ENCODE data around the gene ADM2. TPM values are rescaled to one million over a fixed set of nuclear protein-coding genes. Genes with fewer than 3 reads are reported as not detected.

The ADM2 gene
- total RNA-seq, 4 donors from 2014 or later, result under 0.01 TPM; not detected in 3

DNA sequence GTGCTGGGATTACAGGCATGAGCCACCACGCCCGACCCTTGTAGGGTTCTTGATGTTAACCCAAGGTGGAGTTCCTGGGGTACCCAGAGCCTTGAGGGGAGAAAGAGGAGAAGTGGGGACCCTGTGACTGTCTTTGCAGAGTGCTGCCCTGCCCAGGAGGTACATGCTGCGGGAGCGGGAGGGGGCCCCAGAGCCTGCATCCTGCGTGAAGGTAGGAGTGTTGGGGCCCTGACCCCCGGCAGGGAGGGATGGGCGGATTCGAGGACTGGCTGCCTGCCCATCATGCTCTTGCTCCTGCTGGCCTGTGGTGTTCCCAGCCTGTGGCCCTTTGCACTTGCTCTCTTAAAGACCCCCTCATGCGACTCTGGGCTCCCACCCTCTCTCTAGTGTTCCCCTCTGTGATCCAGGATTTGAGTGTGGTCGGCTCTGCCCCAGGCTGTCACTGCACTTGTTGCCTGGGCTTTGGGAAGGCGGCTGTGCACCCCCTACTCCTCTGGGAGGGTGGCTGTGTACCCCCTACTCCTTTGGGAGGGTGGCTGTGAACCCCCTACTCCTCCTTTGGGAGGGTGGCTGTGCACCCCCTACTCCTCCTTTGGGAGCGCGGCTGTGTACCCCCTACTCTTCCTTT is 39.6 kb downstream of the ADM2 start:
- H3K4me3 ChIP-seq, result no peak overlapping the region
- no peak for DNase-seq (ENCODE audit: extremely low spot score)
- no peak overlapping the region for H3K27ac ChIP-seq (replicated peaks in 1 of 4)
- WGBS, result 94% methylated on average over 5 of the region's 13 CpGs
- TF ChIP-seq POLR2AphosphoS5 (IDR thresholded peaks at IDR 0.05), result no peak
- TF ChIP-seq, protein P1, sequence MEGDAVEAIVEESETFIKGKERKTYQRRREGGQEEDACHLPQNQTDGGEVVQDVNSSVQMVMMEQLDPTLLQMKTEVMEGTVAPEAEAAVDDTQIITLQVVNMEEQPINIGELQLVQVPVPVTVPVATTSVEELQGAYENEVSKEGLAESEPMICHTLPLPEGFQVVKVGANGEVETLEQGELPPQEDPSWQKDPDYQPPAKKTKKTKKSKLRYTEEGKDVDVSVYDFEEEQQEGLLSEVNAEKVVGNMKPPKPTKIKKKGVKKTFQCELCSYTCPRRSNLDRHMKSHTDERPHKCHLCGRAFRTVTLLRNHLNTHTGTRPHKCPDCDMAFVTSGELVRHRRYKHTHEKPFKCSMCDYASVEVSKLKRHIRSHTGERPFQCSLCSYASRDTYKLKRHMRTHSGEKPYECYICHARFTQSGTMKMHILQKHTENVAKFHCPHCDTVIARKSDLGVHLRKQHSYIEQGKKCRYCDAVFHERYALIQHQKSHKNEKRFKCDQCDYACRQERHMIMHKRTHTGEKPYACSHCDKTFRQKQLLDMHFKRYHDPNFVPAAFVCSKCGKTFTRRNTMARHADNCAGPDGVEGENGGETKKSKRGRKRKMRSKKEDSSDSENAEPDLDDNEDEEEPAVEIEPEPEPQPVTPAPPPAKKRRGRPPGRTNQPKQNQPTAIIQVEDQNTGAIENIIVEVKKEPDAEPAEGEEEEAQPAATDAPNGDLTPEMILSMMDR (IDR thresholded peaks at IDR 0.05), result no peak
- no peak for TF ChIP-seq EP300 (IDR thresholded peaks at IDR 0.05)
- no peak for TF ChIP-seq POLR2A (IDR thresholded peaks at IDR 0.05; ENCODE audit: low read depth)
- H3K36me3 ChIP-seq, result peaks cover 38 to 82% (median 80%) of the 10 kb centered on the region in 4 donors
- H3K9me3 ChIP-seq, result no peaks in the 10 kb centered on the region
- H3K27me3 ChIP-seq, result no peaks in the 10 kb centered on the region
- peaks cover 10 to 22% (median 18%) of the 10 kb centered on the region in 4 donors for H3K4me1 ChIP-seq
- intact Hi-C loops (cut with DNase I), result no loop called here

DNA sequence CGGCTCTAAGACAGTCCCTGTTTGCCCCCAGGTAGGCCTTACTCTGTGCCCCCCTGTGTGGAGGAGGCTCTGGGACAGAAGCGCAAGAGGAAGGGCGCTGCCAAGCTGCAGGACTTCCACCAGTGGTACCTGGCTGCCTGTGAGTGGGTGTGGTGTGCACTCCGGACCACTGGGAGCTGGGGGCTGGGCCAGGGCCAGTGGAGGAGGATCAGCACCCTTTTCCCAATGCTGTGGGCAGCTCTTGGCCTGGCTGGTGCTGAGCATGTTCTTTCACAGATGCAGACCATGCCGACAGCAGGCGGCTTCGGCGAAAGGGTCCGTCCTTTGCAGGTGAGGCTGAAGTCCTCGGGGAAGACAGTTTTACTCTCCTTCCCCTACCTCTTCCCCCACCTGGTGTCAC is 40.4 kb downstream of the ADM2 start:
- H3K36me3 ChIP-seq, result peaks cover 38 to 75% (median 73%) of the 10 kb centered on the region in 4 donors
- 84% methylated on average over 4 of the region's 10 CpGs for WGBS
- TF ChIP-seq EP300 (IDR thresholded peaks at IDR 0.05) (no peak), POLR2AphosphoS5 (IDR thresholded peaks at IDR 0.05) (no peak), POLR2A (IDR thresholded peaks at IDR 0.05; ENCODE audit: low read depth) (no peak)
- TF ChIP-seq, protein P1 (IDR thresholded peaks at IDR 0.05), result no peak
- no peak for DNase-seq (ENCODE audit: extremely low spot score)
- no peak overlapping the region for H3K4me3 ChIP-seq
- no peak overlapping the region for H3K27ac ChIP-seq (replicated peaks in 1 of 4)
- H3K27me3 ChIP-seq, result no peaks in the 10 kb centered on the region
- no peaks in the 10 kb centered on the region for H3K9me3 ChIP-seq
- H3K4me1 ChIP-seq, result peaks cover 15 to 30% (median 25%) of the 10 kb centered on the region in 4 donors
- intact Hi-C loops (cut with DNase I), result no loop called here

DNA sequence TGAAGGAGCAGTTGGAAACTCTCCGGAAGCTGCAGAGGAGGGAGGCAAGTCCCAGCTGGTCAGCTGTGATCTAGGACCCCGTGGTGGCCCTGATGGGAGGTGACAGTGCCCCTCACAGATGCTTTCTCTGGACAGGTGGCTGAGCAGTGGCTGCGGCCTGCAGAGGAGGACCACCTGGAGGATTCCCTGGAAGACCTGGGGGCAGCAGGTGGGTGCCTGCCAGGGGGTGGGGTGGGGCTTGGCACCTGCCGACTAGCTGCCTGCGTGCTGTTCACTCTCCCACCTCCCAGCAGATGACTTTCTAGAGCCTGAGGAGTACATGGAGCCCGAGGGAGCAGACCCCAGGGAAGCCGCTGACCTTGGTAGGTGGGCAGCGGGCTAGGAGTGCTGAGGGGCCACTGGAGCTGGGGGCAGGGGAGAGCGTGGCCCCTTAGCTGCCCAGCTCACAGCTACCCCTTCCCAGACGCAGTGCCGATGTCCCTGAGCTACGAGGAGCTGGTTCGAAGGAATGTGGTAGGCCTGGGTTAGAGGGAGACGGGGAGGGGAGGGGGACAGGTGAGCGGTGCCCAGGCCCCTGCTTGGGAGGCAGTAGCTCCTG is 41.0 kb downstream of the ADM2 start:
- intact Hi-C loops (cut with DNase I), result no loop called here
- Histone ChIP-seq H3K36me3 (peaks cover 37 to 69% (median 67%) of the 10 kb centered on the region in 4 donors), H3K4me3 (no peak overlapping the region), H3K9me3 (no peaks in the 10 kb centered on the region), H3K4me1 (peaks cover 20 to 36% (median 31%) of the 10 kb centered on the region in 4 donors), H3K27me3 (no peaks in the 10 kb centered on the region), H3K27ac (replicated peaks in 1 of 4) (no peak overlapping the region)
- TF ChIP-seq POLR2AphosphoS5 (IDR thresholded peaks at IDR 0.05), result no peak
- TF ChIP-seq POLR2A (IDR thresholded peaks at IDR 0.05; ENCODE audit: low read depth), result no peak
- TF ChIP-seq EP300 (IDR thresholded peaks at IDR 0.05), result no peak
- TF ChIP-seq, protein P1 (IDR thresholded peaks at IDR 0.05), result no peak
- DNase-seq (ENCODE audit: extremely low spot score), result no peak
- WGBS, result 92% methylated on average over 8 of the region's 15 CpGs

DNA sequence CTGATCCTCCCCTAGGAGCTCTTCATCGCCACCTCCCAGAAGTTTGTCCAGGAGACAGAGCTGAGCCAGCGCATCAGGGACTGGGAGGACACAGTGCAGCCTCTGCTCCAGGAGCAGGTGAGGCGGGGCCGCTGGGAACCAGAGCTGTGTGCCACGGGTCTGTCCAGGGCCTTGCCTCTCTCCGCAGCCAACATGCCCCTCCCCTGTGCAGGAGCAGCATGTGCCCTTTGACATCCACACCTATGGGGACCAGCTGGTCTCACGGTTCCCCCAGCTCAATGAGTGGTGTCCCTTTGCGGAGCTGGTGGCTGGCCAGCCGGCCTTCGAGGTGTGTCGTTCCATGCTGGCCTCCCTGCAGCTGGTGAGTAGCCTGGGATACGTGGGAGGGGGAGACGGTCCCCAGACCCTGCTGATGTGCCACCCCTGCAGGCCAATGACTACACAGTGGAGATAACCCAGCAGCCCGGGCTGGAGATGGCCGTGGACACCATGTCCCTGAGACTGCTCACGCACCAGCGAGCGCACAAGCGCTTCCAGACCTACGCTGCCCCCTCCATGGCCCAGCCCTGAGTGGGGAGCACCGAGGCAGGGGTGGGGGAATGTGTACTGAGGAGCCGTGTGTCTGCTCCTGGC is 41.6 kb downstream of the ADM2 start:
- no peak for DNase-seq (ENCODE audit: extremely low spot score)
- H3K36me3 ChIP-seq, result peaks cover 30 to 63% (median 61%) of the 10 kb centered on the region in 4 donors
- no peak overlapping the region for H3K4me3 ChIP-seq
- no peaks in the 10 kb centered on the region for H3K9me3 ChIP-seq
- peaks cover 21 to 41% (median 32%) of the 10 kb centered on the region in 4 donors for H3K4me1 ChIP-seq
- no peak overlapping the region for H3K27ac ChIP-seq (replicated peaks in 1 of 4)
- no peaks in the 10 kb centered on the region for H3K27me3 ChIP-seq
- intact Hi-C loops (cut with DNase I), result no loop called here
- TF ChIP-seq, protein P1 (IDR thresholded peaks at IDR 0.05), result no peak
- no peak for TF ChIP-seq EP300 (IDR thresholded peaks at IDR 0.05)
- no peak for TF ChIP-seq POLR2AphosphoS5 (IDR thresholded peaks at IDR 0.05)
- no peak for TF ChIP-seq POLR2A (IDR thresholded peaks at IDR 0.05; ENCODE audit: low read depth)
- WGBS, result 92% methylated on average over 11 of the region's 22 CpGs

All from esophagus muscularis mucosa (tissue), 4 donors.